SU-DHL-6 (cell line): ENCODE data around the gene TP53I3.
"Not testable (repeated sequence)": the region's sequence is repeated elsewhere in the genome, so short reads cannot be mapped to it uniquely, and the experiment has no call there.

Experiments used
- H2AFZ ChIP-seq: fragments of 200-600 bp; sonication (generic); 2 replicates; pipeline ENCODE4 v1.6.1; 2014; ENCODE audit warnings: low read depth, mild to moderate bottlenecking, moderate library complexity, mixed read lengths, antibody characterized with exemption, low read length; ENCODE audit not compliant: severe bottlenecking
- H3F3A ChIP-seq: fragments of 200-600 bp; shearing (Covaris generic); 2 replicates; pipeline ENCODE4 v1.6.0; 2016; ENCODE audit warnings: antibody characterized with exemption, mild to moderate bottlenecking; ENCODE audit not compliant: insufficient read depth
- H3K27ac ChIP-seq: fragments of 200-600 bp; sonication (generic); 2 replicates; pipeline ENCODE4 v1.5.1; 2016; ENCODE audit warnings: low read depth, mild to moderate bottlenecking, low read length, moderate library complexity, mixed read lengths
- H3K27me3 ChIP-seq: fragments of 200-600 bp; sonication (generic), shearing (Covaris generic); 2 replicates; pipeline ENCODE4 v1.6.0; 2014; ENCODE audit warnings: mild to moderate bottlenecking, low read length
- H3K36me3 ChIP-seq: fragments of 200-600 bp; sonication (generic); 2 replicates; pipeline ENCODE4 v1.6.1; 2014; ENCODE audit warnings: mild to moderate bottlenecking, low read length, mixed read lengths
- H3K4me2 ChIP-seq: fragments of 300-600, 200-600 bp; shearing (Covaris generic), sonication (generic); 2 replicates; pipeline ENCODE4 v1.6.0; 2014; ENCODE audit warnings: low read length, low read depth, mild to moderate bottlenecking; ENCODE audit not compliant: poor library complexity, severe bottlenecking
- H3K4me3 ChIP-seq: fragments of 200-600 bp; sonication (generic); 2 replicates; pipeline ENCODE4 v1.5.1; 2014; ENCODE audit warnings: antibody characterized with exemption, low read length, mild to moderate bottlenecking, mixed read lengths; ENCODE audit not compliant: insufficient read depth, poor library complexity, severe bottlenecking
- H3K79me2 ChIP-seq: fragments of 200-600 bp; sonication (generic); 2 replicates; pipeline ENCODE4 v1.6.1; 2014; ENCODE audit warnings: mild to moderate bottlenecking, low read length, moderate library complexity; ENCODE audit not compliant: insufficient read depth
- H3K9ac ChIP-seq: fragments of 200-600 bp; sonication (generic); 2 replicates; pipeline ENCODE4 v1.7.0; 2014; ENCODE audit warnings: mild to moderate bottlenecking, low read length
- H3K9me2 ChIP-seq: fragments of 200-600 bp; sonication (generic); replicated peaks from 2 replicates; pipeline ENCODE4 v1.6.1; 2014; ENCODE audit warnings: low read length; ENCODE audit not compliant: insufficient read depth
- H3K9me3 ChIP-seq: fragments of 200-600 bp; sonication (generic); 2 replicates; pipeline ENCODE4 v1.6.1; 2014; ENCODE audit warnings: low read length, mixed read lengths; ENCODE audit not compliant: insufficient read depth
- H4K20me1 ChIP-seq: fragments of 200-600 bp; sonication (generic); 2 replicates; pipeline ENCODE4 v1.6.1; 2014; ENCODE audit warnings: low read depth, mild to moderate bottlenecking, antibody characterized with exemption, low read length, moderate library complexity, mixed read lengths
- EZH2phosphoT487 ChIP-seq: fragments of 200-600 bp; sonication (generic), shearing (Covaris generic); conservative IDR thresholded peaks from 2 replicates; pipeline ENCODE4 v1.6.1; 2018; ENCODE audit warnings: mild to moderate bottlenecking, antibody characterized with exemption, low read length, moderate library complexity, mixed read lengths
- TF ChIP-seq, protein P1 (sequence below): fragments of 200-600 bp; sonication (generic); IDR thresholded peaks from one replicate; pipeline ENCODE4 v1.5.1; 2017; ENCODE audit warnings: antibody characterized with exemption, mild to moderate bottlenecking, low read length, moderate library complexity; ENCODE audit not compliant: insufficient read depth, poor library complexity, severe bottlenecking

The TP53I3 gene

DNA sequence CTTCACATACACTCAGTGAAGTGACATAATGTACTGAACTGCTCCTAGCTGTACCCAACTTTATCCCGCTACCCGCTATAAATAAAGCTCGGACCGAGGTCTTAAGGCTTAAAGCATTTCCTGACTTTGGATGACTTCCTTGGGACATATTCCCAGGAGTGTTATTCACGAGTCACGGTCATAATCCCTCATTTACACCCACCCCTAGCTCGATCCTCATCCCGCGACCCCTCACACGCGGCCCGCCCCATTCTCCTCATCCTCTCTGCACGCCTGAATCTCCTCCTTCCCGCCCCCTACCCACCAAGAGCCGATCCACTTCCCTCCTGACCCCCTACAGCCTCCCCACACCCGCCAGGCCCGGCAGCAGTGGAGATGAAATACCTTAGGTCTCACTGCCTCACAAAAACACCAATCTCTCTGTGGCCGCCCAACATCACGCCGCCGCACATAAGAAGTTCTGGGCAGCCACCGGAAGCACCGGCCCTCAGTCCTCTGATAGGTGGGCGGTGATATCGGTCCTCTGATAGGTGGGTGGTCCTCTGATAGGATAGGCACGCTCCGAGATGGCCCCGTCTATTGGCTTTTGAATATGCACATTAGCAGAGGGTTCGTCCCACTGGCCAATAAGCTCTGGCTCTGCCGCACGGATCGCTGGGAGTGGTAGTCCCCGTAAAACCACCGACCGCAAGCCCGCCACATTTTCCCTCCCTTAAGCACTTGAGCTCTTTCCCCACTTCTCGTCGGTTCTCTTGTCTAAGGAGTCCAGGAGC, 37.5 kb downstream of the TP53I3 start, which contains the start of gene WDCP:
Gene WDCP, minus strand, starts transcription at position 462 of the 773 bp plus-strand sequence. CDS start 7,897 bp downstream, outside the sequence.
- Histone ChIP-seq H3K79me2 (peaks cover 40% of the 10 kb centered on the region), H3F3A (peaks cover 17% of the 10 kb centered on the region), H4K20me1 (no peaks in the 10 kb centered on the region), H3K36me3 (no peaks in the 10 kb centered on the region), H3K9me2 (no peaks in the 10 kb centered on the region), H3K4me2 (peak within 1 kb of the TSS; percentile 100), H3K27me3 (no peaks in the 10 kb centered on the region), H3K9ac (peak within 1 kb of the TSS; percentile 93), H2AFZ (peak within 1 kb of the TSS; percentile 92), H3K27ac (peak within 1 kb of the TSS; percentile 33; the same call in 1 of the 2 replicates), H3K4me3 (peak within 1 kb of the TSS; percentile 96), H3K9me3 (no peaks in the 10 kb centered on the region)
- TF ChIP-seq EZH2phosphoT487, result no peak
- TF ChIP-seq, protein P1, sequence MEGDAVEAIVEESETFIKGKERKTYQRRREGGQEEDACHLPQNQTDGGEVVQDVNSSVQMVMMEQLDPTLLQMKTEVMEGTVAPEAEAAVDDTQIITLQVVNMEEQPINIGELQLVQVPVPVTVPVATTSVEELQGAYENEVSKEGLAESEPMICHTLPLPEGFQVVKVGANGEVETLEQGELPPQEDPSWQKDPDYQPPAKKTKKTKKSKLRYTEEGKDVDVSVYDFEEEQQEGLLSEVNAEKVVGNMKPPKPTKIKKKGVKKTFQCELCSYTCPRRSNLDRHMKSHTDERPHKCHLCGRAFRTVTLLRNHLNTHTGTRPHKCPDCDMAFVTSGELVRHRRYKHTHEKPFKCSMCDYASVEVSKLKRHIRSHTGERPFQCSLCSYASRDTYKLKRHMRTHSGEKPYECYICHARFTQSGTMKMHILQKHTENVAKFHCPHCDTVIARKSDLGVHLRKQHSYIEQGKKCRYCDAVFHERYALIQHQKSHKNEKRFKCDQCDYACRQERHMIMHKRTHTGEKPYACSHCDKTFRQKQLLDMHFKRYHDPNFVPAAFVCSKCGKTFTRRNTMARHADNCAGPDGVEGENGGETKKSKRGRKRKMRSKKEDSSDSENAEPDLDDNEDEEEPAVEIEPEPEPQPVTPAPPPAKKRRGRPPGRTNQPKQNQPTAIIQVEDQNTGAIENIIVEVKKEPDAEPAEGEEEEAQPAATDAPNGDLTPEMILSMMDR, result no peak

DNA sequence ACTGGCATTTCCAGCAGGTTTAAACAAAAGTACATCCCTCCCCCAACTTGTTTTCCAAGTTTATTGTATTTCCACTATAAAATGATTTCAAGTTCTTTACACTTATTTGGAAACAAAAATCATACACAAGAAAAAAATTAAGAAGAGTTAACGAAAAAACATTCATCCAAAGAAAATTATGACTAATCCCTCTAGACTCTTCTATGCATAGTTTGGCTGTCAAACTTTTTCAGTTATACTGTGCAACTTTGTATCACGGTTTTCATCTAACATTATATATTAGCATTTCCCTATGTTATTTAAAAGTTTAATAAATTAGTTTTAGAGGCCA, 38.1 kb downstream of the TP53I3 start:
- H3K9me2 ChIP-seq, result no peaks in the 10 kb centered on the region
- H3K36me3 ChIP-seq, result no peaks in the 10 kb centered on the region
- peak overlapping the region; percentile 96 for H3K4me3 ChIP-seq
- peak overlapping the region; percentile 93 for H3K9ac ChIP-seq
- TF ChIP-seq EZH2phosphoT487, result no peak
- TF ChIP-seq, protein P1, result no peak
- peaks cover 40% of the 10 kb centered on the region for H3K79me2 ChIP-seq
- H3K4me2 ChIP-seq, result peak overlapping the region; percentile 86
- peaks cover 17% of the 10 kb centered on the region for H3F3A ChIP-seq
- peak overlapping the region; percentile 92 for H2AFZ ChIP-seq
- H3K27ac ChIP-seq, result no peak overlapping the region
- H4K20me1 ChIP-seq, result no peaks in the 10 kb centered on the region
- no peaks in the 10 kb centered on the region for H3K9me3 ChIP-seq
- no peaks in the 10 kb centered on the region for H3K27me3 ChIP-seq

DNA sequence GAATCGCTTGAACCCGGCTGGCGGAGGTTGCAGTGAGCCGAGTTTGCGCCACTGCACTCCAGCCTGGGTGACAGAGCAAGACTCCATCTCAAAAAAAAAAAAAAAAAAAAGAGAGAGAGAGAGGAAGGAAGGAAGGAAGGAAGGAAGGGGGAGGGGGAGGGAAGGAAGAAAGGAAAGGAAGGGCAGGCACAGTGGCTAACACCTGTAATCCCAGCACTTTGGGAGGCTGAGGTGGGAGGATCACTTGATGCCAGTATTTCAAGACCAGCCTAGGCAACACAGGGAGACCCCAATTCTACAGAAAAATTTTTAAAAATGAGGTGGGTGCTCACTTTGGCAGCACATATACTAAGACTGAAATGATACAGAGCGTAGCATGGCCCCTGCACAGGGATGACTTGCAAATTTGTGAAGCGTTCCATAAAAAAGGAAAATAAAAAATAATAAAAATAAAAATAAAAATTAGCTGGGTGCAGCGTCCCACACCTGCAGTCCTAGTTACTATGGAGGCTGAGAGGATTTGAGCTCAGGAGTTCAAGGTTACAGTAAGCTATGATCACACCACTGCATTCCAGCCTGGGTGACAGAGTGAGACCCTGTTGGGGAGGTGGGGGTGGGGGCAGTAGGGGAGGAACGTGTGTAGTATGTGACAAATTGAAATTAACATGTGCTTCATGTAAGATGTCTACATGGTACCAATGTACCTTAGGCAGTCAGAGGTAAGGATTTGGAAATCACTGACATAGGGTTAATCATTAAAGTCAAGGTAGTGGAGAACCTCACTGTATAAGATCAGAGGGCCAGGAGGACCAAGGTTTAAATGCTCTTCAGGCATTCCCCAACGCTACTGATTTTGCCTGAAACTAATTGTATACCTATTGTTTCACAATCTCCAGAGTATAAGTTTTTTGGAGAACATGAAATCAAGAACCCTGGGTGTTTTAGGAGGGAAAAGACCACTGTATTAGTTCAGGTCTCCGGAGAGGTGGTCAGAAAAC, 38.8 kb downstream of the TP53I3 start:
- peak overlapping the region; percentile 93 for H3K9ac ChIP-seq
- H4K20me1 ChIP-seq, result no peaks in the 10 kb centered on the region
- peak overlapping the region; percentile 96 for H3K4me3 ChIP-seq
- H3K9me3 ChIP-seq, result no peaks in the 10 kb centered on the region
- no peaks in the 10 kb centered on the region for H3K36me3 ChIP-seq
- no peak overlapping the region for H3K27ac ChIP-seq
- H3F3A ChIP-seq, result peaks cover 17% of the 10 kb centered on the region
- H3K4me2 ChIP-seq, result peak overlapping the region; percentile 86
- H3K79me2 ChIP-seq, result peaks cover 44% of the 10 kb centered on the region
- no peak for TF ChIP-seq EZH2phosphoT487
- TF ChIP-seq, protein P1, result no peak
- no peaks in the 10 kb centered on the region for H3K9me2 ChIP-seq
- H3K27me3 ChIP-seq, result no peaks in the 10 kb centered on the region
- no peak overlapping the region for H2AFZ ChIP-seq

DNA sequence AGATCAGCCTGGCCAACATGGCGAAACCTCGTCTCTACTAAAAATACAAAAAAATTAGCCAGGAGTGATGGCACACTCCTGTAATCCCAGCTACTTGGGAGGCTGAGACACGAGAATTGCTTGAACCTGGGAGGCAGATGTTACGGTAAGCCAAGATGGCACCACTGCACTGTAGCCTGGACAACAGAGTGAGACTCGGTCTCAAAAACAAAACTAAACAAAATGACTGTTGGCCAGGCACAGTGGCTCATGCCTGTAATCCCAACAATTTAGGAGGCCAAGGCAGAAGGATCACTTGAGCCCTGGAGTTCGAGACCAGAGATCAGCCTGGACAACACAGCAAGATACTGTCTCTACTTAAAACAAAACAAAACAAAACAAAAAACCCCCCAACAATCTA, 41.5 kb downstream of the TP53I3 start:
- not testable (repeated sequence) for H4K20me1 ChIP-seq, H3K4me2 ChIP-seq, H3F3A ChIP-seq, H3K36me3 ChIP-seq, H2AFZ ChIP-seq, H3K4me3 ChIP-seq, H3K27me3 ChIP-seq, H3K9me3 ChIP-seq, H3K27ac ChIP-seq, H3K9ac ChIP-seq, H3K9me2 ChIP-seq
- peaks cover 54% of the 10 kb centered on the region for H3K79me2 ChIP-seq
